ENCODE measurements around the gene TMEFF1. TPM values are rescaled to one million over a fixed set of nuclear protein-coding genes. Genes with fewer than 3 reads are reported as not detected.

Gene TMEFF1
- total RNA-seq, 1 experiment from 2014 or later = 3.3 TPM

GRCh38 chr9:100445161-100445902 is 27.6 kb upstream of the TMEFF1 start:
- Histone ChIP-seq H4K20me1 (ENCODE audit: insufficient read depth) (no peaks in the 10 kb centered on the region), H3K27me3 (ENCODE audit: insufficient read depth, low read length) (no peaks in the 10 kb centered on the region), H3K36me3 (ENCODE audit: control insufficient read depth in 1 of 2, insufficient read depth in 2 of 2, low read length in 2 of 2) (peaks cover 0 to 5% of the 10 kb centered on the region in 2 experiments; a peak in 1 of 4 replicates), H3K9me3 (ENCODE audit: control insufficient read depth in 1 of 2, insufficient read depth in 1 of 2, low read depth in 1 of 2, low read length in 2 of 2) (no peaks in the 10 kb centered on the region), H3K79me2 (ENCODE audit: insufficient read depth, low read length) (peaks cover 17% of the 10 kb centered on the region; the same call in 1 of the 2 replicates), H3K9ac (ENCODE audit: low read length) (no peak overlapping the region), H3K4me1 (ENCODE audit: control insufficient read depth in 1 of 2, insufficient read depth in 2 of 2, low read length in 2 of 2) (no peaks in the 10 kb centered on the region), H3K9me2 (ENCODE audit: insufficient read depth) (no peaks in the 10 kb centered on the region), H3K4me3 (replicated peaks in 1 of 2; ENCODE audit: low read depth in 1 of 2, low read length in 2 of 2) (no peak overlapping the region), H3K27ac (ENCODE audit: low read depth, low read length) (no peak overlapping the region), H3K4me2 (ENCODE audit: low read length) (no peak overlapping the region), H2AFZ (ENCODE audit: low read depth, low read length, poor library complexity, severe bottlenecking) (no peak overlapping the region)
- CTCF ChIA-PET = no interaction called here
- BruUV-seq (replicated peaks) = no TSS peak
- RAD21 ChIA-PET (ENCODE audit: low non-redundant PET in 1 of 2, low total read pairs in 2 of 2, uncharacterized antibody in 2 of 2, unreplicated experiment in 2 of 2) = no interaction called here
- DNase-seq (ENCODE audit: low read depth, low spot score) (no peak), ATAC-seq (no peak)
- intact Hi-C loops (cut with micrococcal nuclease) = loop anchor here (2.0 kb wide), 1 partner anchor 149 kb away; no protein-coding TSS in a partner anchor
- TF ChIP-seq ZFX (IDR thresholded peaks at IDR 0.05) (no peak), FOSL1 (IDR thresholded peaks at IDR 0.05; ENCODE audit: low read depth) (no peak), EZH2phosphoT487 (IDR thresholded peaks at IDR 0.05; ENCODE audit: borderline replicate concordance) (no peak), RAD21 (IDR thresholded peaks at IDR 0.05; ENCODE audit: low read depth) (0 out of 2 replicates have a peak, but pooled peaks have one; percentile 18), MAX (IDR thresholded peaks at IDR 0.05) (no peak)
- TF ChIP-seq, protein P1, sequence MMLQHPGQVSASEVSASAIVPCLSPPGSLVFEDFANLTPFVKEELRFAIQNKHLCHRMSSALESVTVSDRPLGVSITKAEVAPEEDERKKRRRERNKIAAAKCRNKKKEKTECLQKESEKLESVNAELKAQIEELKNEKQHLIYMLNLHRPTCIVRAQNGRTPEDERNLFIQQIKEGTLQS (IDR thresholded peaks at IDR 0.05) = no peak
- POLR2A ChIA-PET = no interaction called here

- DNase-seq (ENCODE audit: low read depth, low spot score) = no peak
- Histone ChIP-seq H3K4me2 (ENCODE audit: low read length) (no peak overlapping the region), H3K27ac (ENCODE audit: low read depth, low read length) (no peak overlapping the region), H2AFZ (ENCODE audit: low read depth, low read length, poor library complexity, severe bottlenecking) (no peak overlapping the region), H4K20me1 (ENCODE audit: insufficient read depth) (no peaks in the 10 kb centered on the region), H3K36me3 (ENCODE audit: control insufficient read depth in 1 of 2, insufficient read depth in 2 of 2, low read length in 2 of 2) (peaks cover 0 to 5% of the 10 kb centered on the region in 2 experiments; a peak in 1 of 4 replicates), H3K9ac (ENCODE audit: low read length) (no peak overlapping the region), H3K4me1 (ENCODE audit: control insufficient read depth in 1 of 2, insufficient read depth in 2 of 2, low read length in 2 of 2) (no peaks in the 10 kb centered on the region), H3K79me2 (ENCODE audit: insufficient read depth, low read length) (peaks cover 15% of the 10 kb centered on the region; the same call in 1 of the 2 replicates), H3K4me3 (replicated peaks in 1 of 2; ENCODE audit: low read depth in 1 of 2, low read length in 2 of 2) (no peak overlapping the region), H3K9me3 (ENCODE audit: control insufficient read depth in 1 of 2, insufficient read depth in 1 of 2, low read depth in 1 of 2, low read length in 2 of 2) (no peaks in the 10 kb centered on the region), H3K27me3 (ENCODE audit: insufficient read depth, low read length) (no peaks in the 10 kb centered on the region), H3K9me2 (ENCODE audit: insufficient read depth) (no peaks in the 10 kb centered on the region)
- intact Hi-C loops (cut with micrococcal nuclease) = loop anchor here (2.0 kb wide), 1 partner anchor 149 kb away; no protein-coding TSS in a partner anchor
- RAD21 ChIA-PET (ENCODE audit: low non-redundant PET in 1 of 2, low total read pairs in 2 of 2, uncharacterized antibody in 2 of 2, unreplicated experiment in 2 of 2) = no interaction called here
- POLR2A ChIA-PET = no interaction called here
- CTCF ChIA-PET = no interaction called here
- ATAC-seq = no peak
- BruUV-seq (replicated peaks) = no TSS peak
- TF ChIP-seq MAX (IDR thresholded peaks at IDR 0.05) = no peak
- TF ChIP-seq, protein P2, sequence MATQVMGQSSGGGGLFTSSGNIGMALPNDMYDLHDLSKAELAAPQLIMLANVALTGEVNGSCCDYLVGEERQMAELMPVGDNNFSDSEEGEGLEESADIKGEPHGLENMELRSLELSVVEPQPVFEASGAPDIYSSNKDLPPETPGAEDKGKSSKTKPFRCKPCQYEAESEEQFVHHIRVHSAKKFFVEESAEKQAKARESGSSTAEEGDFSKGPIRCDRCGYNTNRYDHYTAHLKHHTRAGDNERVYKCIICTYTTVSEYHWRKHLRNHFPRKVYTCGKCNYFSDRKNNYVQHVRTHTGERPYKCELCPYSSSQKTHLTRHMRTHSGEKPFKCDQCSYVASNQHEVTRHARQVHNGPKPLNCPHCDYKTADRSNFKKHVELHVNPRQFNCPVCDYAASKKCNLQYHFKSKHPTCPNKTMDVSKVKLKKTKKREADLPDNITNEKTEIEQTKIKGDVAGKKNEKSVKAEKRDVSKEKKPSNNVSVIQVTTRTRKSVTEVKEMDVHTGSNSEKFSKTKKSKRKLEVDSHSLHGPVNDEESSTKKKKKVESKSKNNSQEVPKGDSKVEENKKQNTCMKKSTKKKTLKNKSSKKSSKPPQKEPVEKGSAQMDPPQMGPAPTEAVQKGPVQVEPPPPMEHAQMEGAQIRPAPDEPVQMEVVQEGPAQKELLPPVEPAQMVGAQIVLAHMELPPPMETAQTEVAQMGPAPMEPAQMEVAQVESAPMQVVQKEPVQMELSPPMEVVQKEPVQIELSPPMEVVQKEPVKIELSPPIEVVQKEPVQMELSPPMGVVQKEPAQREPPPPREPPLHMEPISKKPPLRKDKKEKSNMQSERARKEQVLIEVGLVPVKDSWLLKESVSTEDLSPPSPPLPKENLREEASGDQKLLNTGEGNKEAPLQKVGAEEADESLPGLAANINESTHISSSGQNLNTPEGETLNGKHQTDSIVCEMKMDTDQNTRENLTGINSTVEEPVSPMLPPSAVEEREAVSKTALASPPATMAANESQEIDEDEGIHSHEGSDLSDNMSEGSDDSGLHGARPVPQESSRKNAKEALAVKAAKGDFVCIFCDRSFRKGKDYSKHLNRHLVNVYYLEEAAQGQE (IDR thresholded peaks at IDR 0.05; ENCODE audit: low read depth) = no peak
- no peak for TF ChIP-seq ELF1 (IDR thresholded peaks at IDR 0.05; ENCODE audit: borderline replicate concordance, low read depth)
- TF ChIP-seq JUND (IDR thresholded peaks at IDR 0.05) = no peak
- no peak for TF ChIP-seq EGR1 (IDR thresholded peaks at IDR 0.05; ENCODE audit: low read depth)
- TF ChIP-seq SRF (IDR thresholded peaks at IDR 0.05; ENCODE audit: low read depth) = no peak
- TF ChIP-seq SP1 (IDR thresholded peaks at IDR 0.05; ENCODE audit: low read depth) = no peak
- TF ChIP-seq EZH2 (IDR thresholded peaks at IDR 0.05) = no peak
- TF ChIP-seq POLR2A (IDR thresholded peaks at IDR 0.05; ENCODE audit: borderline replicate concordance, extremely low read depth, insufficient read depth, insufficient read length) = no peak
Measured at GRCh38 chr9:100445903-100446549, 26.9 kb upstream of the TMEFF1 start.

Measured in HCT116 (cell line).